Measurements from ENCODE around the gene KIZ.

DNA sequence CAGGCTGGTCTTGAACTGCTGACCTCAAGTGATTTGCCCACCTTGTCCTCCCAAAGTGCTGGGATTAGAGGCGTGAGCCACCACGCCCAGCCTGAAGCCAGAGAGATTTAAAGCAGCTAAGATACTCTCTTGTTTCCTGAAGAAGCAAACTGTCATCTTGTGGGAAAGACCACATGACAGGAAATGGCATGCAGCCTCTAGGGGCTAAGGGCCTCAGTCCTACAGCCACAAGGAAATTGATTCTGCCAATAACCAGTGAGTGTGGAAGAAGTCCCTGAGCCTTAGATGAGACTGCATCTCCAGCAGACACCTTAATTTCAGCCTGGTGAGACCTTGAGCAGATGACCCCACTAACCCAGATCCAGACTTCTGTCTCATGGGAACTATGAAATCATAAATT is 40.9 kb downstream of the KIZ start:
- TF ChIP-seq, protein P1, sequence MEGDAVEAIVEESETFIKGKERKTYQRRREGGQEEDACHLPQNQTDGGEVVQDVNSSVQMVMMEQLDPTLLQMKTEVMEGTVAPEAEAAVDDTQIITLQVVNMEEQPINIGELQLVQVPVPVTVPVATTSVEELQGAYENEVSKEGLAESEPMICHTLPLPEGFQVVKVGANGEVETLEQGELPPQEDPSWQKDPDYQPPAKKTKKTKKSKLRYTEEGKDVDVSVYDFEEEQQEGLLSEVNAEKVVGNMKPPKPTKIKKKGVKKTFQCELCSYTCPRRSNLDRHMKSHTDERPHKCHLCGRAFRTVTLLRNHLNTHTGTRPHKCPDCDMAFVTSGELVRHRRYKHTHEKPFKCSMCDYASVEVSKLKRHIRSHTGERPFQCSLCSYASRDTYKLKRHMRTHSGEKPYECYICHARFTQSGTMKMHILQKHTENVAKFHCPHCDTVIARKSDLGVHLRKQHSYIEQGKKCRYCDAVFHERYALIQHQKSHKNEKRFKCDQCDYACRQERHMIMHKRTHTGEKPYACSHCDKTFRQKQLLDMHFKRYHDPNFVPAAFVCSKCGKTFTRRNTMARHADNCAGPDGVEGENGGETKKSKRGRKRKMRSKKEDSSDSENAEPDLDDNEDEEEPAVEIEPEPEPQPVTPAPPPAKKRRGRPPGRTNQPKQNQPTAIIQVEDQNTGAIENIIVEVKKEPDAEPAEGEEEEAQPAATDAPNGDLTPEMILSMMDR (IDR thresholded peaks at IDR 0.05) = no peak
- no peak for TF ChIP-seq POLR2A (IDR thresholded peaks at IDR 0.05)
